ENCODE data around the gene UHRF2. TPM values are rescaled to one million over a fixed set of nuclear protein-coding genes. Genes with fewer than 3 reads are reported as not detected.

Gene UHRF2
- total and polyA plus RNA-seq, 2 of the 13 experiments (the other 11 are each of a cell fraction or from before 2014, with no cell fraction given) = 42.1 to 44.2 TPM

GRCh38 chr9:6413365-6414246 lies 607 bp downstream of the UHRF2 start (continued):
- TF ChIP-seq ISL2 (CRISPR knock-in tag; IDR thresholded peaks at IDR 0.05) (no peak), TGIF2 (CRISPR knock-in tag; IDR thresholded peaks at IDR 0.05) (no peak), SAP130 (CRISPR knock-in tag; IDR thresholded peaks at IDR 0.05; ENCODE audit: low read depth) (no peak), FOXA3 (CRISPR knock-in tag; IDR thresholded peaks at IDR 0.05) (no peak), ZMAT3 (CRISPR knock-in tag; conservative IDR thresholded peaks at IDR 0.05) (no peak; the same call in 1 of the 2 replicates), ZNF652 (CRISPR knock-in tag; IDR thresholded peaks at IDR 0.05; ENCODE audit: borderline replicate concordance, low read depth) (no peak), ZNF552 (CRISPR knock-in tag; IDR thresholded peaks at IDR 0.05; ENCODE audit: borderline replicate concordance) (0 out of 2 replicates have a peak, but pooled peaks have one; percentile 42), ZNF331 (CRISPR knock-in tag; IDR thresholded peaks at IDR 0.05) (no peak), NR2F2 (IDR thresholded peaks at IDR 0.05; ENCODE audit: borderline replicate concordance, low read depth) (no peak), POLR2G (IDR thresholded peaks at IDR 0.05; ENCODE audit: low read depth, low read length) (no peak), ZNF382 (CRISPR knock-in tag; IDR thresholded peaks at IDR 0.05; ENCODE audit: borderline replicate concordance) (no peak), MAFF (IDR thresholded peaks at IDR 0.05; ENCODE audit: low read depth, low read length) (no peak), AGO2 (optimal IDR thresholded peaks at IDR 0.05; ENCODE audit: low read depth, low read length) (peak; percentile 69), ZNF292 (CRISPR knock-in tag; IDR thresholded peaks at IDR 0.05; ENCODE audit: borderline replicate concordance, low read depth) (no peak), HCFC1 (IDR thresholded peaks at IDR 0.05; ENCODE audit: low read depth, low read length) (no peak), ZBTB10 (CRISPR knock-in tag; IDR thresholded peaks at IDR 0.05; ENCODE audit: borderline replicate concordance) (no peak), NR2C2 (CRISPR knock-in tag; IDR thresholded peaks at IDR 0.05; ENCODE audit: borderline replicate concordance) (no peak; the same call in none of the 2 replicates), ZBTB3 (CRISPR knock-in tag; IDR thresholded peaks at IDR 0.05; ENCODE audit: borderline replicate concordance, low read depth) (no peak), ZNF530 (CRISPR knock-in tag; IDR thresholded peaks at IDR 0.05; ENCODE audit: low read depth) (no peak), GATAD2A (CRISPR knock-in tag; IDR thresholded peaks at IDR 0.05) (no peak), KLF11 (CRISPR knock-in tag; IDR thresholded peaks at IDR 0.05) (no peak), ZBTB38 (CRISPR knock-in tag; IDR thresholded peaks at IDR 0.05) (no peak; the same call in 1 of the 2 replicates), ZSCAN30 (CRISPR knock-in tag; IDR thresholded peaks at IDR 0.05) (no peak), ZNF670 (CRISPR knock-in tag; IDR thresholded peaks at IDR 0.05; ENCODE audit: borderline replicate concordance) (0 out of 2 replicates have a peak, but pooled peaks have one; percentile 26), FOXK1 (CRISPR knock-in tag; IDR thresholded peaks at IDR 0.05; ENCODE audit: borderline replicate concordance, low read depth) (no peak), ZSCAN25 (CRISPR knock-in tag; IDR thresholded peaks at IDR 0.05) (no peak), SP140L (CRISPR knock-in tag; IDR thresholded peaks at IDR 0.05; ENCODE audit: borderline replicate concordance) (no peak), E2F2 (CRISPR knock-in tag; IDR thresholded peaks at IDR 0.05; ENCODE audit: borderline replicate concordance) (no peak)
